Measurements from ENCODE around the gene GRIK3. TPM values are rescaled to one million over a fixed set of nuclear protein-coding genes. Genes with fewer than 3 reads are reported as not detected.

The GRIK3 gene
- total RNA-seq, 2 donors from 2014 or later, result 0.14 TPM

GRCh38 chr1:36805979-36806640 is 228.2 kb downstream of the GRIK3 start:
- H3K27me3 ChIP-seq (replicated peaks; ENCODE audit: insufficient read depth), result no peaks in the 10 kb centered on the region
- H3K36me3 ChIP-seq, result no peaks in the 10 kb centered on the region
- no peaks in the 10 kb centered on the region for H3K9me3 ChIP-seq
- DNase-seq (ENCODE audit: low spot score) (no peak), ATAC-seq (ENCODE audit: insufficient number of reproducible peaks, low FRiP score, low read depth) (no peak)
- no peak overlapping the region for H3K27ac ChIP-seq
- TF ChIP-seq CTCF (IDR thresholded peaks at IDR 0.05), result no peak
- no peaks in the 10 kb centered on the region for H3K4me1 ChIP-seq (ENCODE audit: control insufficient read depth in 1 of 2, low read depth in 2 of 2)
- H3K4me3 ChIP-seq, result no peak overlapping the region

GRCh38 chr1:36804669-36805314 is 229.5 kb downstream of the GRIK3 start:
- DNase-seq (ENCODE audit: low spot score), result no peak
- TF ChIP-seq CTCF (IDR thresholded peaks at IDR 0.05), result no peak

GRCh38 chr1:36803868-36804570 is 230.3 kb downstream of the GRIK3 start:
- ATAC-seq (ENCODE audit: insufficient number of reproducible peaks, low FRiP score, low read depth), result no peak
- DNase-seq (ENCODE audit: low spot score), result no peak
- no peak for TF ChIP-seq CTCF (IDR thresholded peaks at IDR 0.05)
- Histone ChIP-seq H3K36me3 (no peaks in the 10 kb centered on the region), H3K9me3 (no peaks in the 10 kb centered on the region), H3K27me3 (replicated peaks; ENCODE audit: insufficient read depth) (no peaks in the 10 kb centered on the region), H3K4me1 (ENCODE audit: control insufficient read depth in 1 of 2, low read depth in 2 of 2) (no peaks in the 10 kb centered on the region), H3K4me3 (no peak overlapping the region), H3K27ac (no peak overlapping the region)

More at GRCh38 chr1:36804669-36805314, 229.5 kb downstream of the GRIK3 start:
- ATAC-seq (ENCODE audit: insufficient number of reproducible peaks, low FRiP score, low read depth), result no peak
- Histone ChIP-seq H3K4me1 (ENCODE audit: control insufficient read depth in 1 of 2, low read depth in 2 of 2) (no peaks in the 10 kb centered on the region), H3K4me3 (no peak overlapping the region), H3K27ac (no peak overlapping the region), H3K27me3 (replicated peaks; ENCODE audit: insufficient read depth) (no peaks in the 10 kb centered on the region), H3K9me3 (no peaks in the 10 kb centered on the region), H3K36me3 (no peaks in the 10 kb centered on the region)

GRCh38 chr1:36802018-36802417 is 232.3 kb downstream of the GRIK3 start:
- no peak for ATAC-seq (ENCODE audit: insufficient number of reproducible peaks, low FRiP score, low read depth)
- no peak for TF ChIP-seq CTCF (IDR thresholded peaks at IDR 0.05)
- no peaks in the 10 kb centered on the region for H3K27me3 ChIP-seq (replicated peaks; ENCODE audit: insufficient read depth)

GRCh38 chr1:36797761-36798160 is 236.6 kb downstream of the GRIK3 start:
- Histone ChIP-seq H3K4me3 (no peak overlapping the region), H3K27ac (no peak overlapping the region), H3K36me3 (no peaks in the 10 kb centered on the region), H3K4me1 (ENCODE audit: control insufficient read depth in 1 of 2, low read depth in 2 of 2) (no peaks in the 10 kb centered on the region), H3K9me3 (no peaks in the 10 kb centered on the region), H3K27me3 (replicated peaks; ENCODE audit: insufficient read depth) (no peaks in the 10 kb centered on the region)
- no peak for ATAC-seq (ENCODE audit: insufficient number of reproducible peaks, low FRiP score, low read depth)
- no peak for DNase-seq (ENCODE audit: low spot score)
- no peak for TF ChIP-seq CTCF (IDR thresholded peaks at IDR 0.05)

More at GRCh38 chr1:36802018-36802417, 232.3 kb downstream of the GRIK3 start:
- Histone ChIP-seq H3K4me1 (ENCODE audit: control insufficient read depth in 1 of 2, low read depth in 2 of 2) (no peaks in the 10 kb centered on the region), H3K4me3 (no peak overlapping the region), H3K9me3 (no peaks in the 10 kb centered on the region), H3K27ac (no peak overlapping the region), H3K36me3 (no peaks in the 10 kb centered on the region)
- DNase-seq (ENCODE audit: low spot score), result no peak

All from thoracic aorta (tissue), 2 donors.